ENCODE data around the gene SYT11.
"Not testable (repeated sequence)": the region's sequence is repeated elsewhere in the genome, so short reads cannot be mapped to it uniquely, and the experiment has no call there.

The SYT11 gene

DNA sequence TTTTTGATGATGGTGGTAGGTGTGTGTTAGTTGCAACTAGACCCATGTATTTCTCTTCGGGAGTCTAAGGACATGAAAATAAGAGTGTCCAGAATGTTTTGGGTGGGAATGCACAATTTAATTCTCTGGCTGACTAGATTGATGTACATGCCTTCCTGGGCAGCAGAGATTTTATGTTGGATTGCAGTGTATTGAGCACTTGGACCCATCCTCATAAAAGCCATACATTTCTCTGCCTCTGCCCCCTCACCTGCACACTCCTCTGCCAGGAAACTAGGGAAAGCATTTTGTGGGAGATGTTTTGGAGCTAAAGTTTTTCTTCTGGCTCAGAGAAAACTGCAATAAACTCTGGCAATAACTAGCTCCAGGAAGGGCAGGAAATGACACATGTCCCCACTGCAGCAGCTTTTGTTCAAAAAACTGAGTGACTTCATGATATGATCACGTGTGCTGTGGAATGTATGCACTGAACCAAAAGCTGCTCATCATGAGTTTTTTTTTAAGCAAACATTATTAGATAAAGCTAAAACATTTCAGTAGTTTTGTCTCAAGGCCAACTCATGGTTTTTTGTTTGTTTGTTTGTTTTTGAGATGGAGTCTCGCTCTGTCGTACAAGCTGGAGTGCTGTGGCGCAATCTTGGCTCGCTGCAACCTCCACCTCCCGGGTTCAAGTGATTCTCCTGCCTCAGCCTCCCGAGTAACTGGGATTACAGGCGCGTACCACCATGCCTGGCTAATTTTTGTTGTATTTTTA is 34.2 kb downstream of the SYT11 start (continued):
- no peak for TF ChIP-seq ZNF645 (tag by site-specific recombination; IDR thresholded peaks at IDR 0.05)
- TF ChIP-seq ZNF354C (tag by site-specific recombination; IDR thresholded peaks at IDR 0.05; ENCODE audit: borderline replicate concordance, low read depth): no peak
- TF ChIP-seq SCRT2 (tag by site-specific recombination; IDR thresholded peaks at IDR 0.05): no peak
- TF ChIP-seq PRDM1 (tag by site-specific recombination; IDR thresholded peaks at IDR 0.05): peak; percentile 52; the same call in 1 of the 2 replicates
- TF ChIP-seq ZNF660 (tag by site-specific recombination; IDR thresholded peaks at IDR 0.05): peak; percentile 72; the same call in 1 of the 2 replicates
- no peak for TF ChIP-seq GLIS2 (tag by site-specific recombination; IDR thresholded peaks at IDR 0.05)

- H3K4me3 ChIP-seq (ENCODE audit: low read depth, low read length); H3K4me1 ChIP-seq (ENCODE audit: control insufficient read depth, insufficient read depth, low read length); H3K27ac ChIP-seq (ENCODE audit: extremely low read depth, low read depth, low read length); H3K9me3 ChIP-seq (ENCODE audit: control insufficient read depth, insufficient read depth, low read depth, low read length): not testable (repeated sequence)
- H3K36me3 ChIP-seq (ENCODE audit: control insufficient read depth in 2 of 2, insufficient read depth in 1 of 2, low read length in 2 of 2): peaks cover 17 to 43% of the 10 kb centered on the region in 2 experiments
- peak; percentile 62; the same call in 1 of the 2 replicates for TF ChIP-seq ZNF121 (tag by site-specific recombination; IDR thresholded peaks at IDR 0.05)
- ChIA-PET CTCF (interaction anchor here (0.5 to 1.0 kb wide), 4 partner anchors 13 to 171 kb away, joined by 3 to 5 read pairs (median 3); no protein-coding TSS in a partner anchor), POLR2A (interaction anchor here (0.7 kb wide), 1 partner anchor 25 kb away, joined by 3 read pairs; no protein-coding TSS in a partner anchor)
These were observed 36.2 kb downstream of the SYT11 start for GRCh38 chr1:155895617-155896016.

DNA sequence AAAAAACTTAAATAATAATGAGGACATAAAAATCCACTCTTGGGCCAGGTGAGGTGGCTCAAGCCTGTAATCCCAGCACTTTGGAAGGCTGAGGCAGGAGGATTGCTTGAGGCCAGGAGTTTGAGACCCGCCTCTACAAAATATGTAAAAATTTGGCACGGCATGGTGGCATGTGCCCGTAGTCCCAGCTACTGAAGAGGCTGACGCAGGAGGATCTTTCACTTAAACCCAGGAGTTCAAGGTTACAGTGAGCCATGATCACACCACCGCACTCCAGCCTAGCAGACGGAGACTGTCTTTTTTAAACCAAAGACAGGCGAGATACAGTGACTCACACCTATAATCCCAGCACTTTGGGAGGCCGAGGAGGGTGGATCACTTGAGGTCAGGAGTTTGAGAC is 37.1 kb downstream of the SYT11 start:
- H3K27ac ChIP-seq (ENCODE audit: extremely low read depth, low read depth, low read length); CTCF ChIA-PET; H3K4me1 ChIP-seq (ENCODE audit: control insufficient read depth, insufficient read depth, low read length); POLR2A ChIA-PET; H3K9me3 ChIP-seq (ENCODE audit: control insufficient read depth, insufficient read depth, low read depth, low read length); H3K4me3 ChIP-seq (ENCODE audit: low read depth, low read length): not testable (repeated sequence)
- peaks cover 26 to 52% of the 10 kb centered on the region in 2 experiments for H3K36me3 ChIP-seq (ENCODE audit: control insufficient read depth in 2 of 2, insufficient read depth in 1 of 2, low read length in 2 of 2)

DNA sequence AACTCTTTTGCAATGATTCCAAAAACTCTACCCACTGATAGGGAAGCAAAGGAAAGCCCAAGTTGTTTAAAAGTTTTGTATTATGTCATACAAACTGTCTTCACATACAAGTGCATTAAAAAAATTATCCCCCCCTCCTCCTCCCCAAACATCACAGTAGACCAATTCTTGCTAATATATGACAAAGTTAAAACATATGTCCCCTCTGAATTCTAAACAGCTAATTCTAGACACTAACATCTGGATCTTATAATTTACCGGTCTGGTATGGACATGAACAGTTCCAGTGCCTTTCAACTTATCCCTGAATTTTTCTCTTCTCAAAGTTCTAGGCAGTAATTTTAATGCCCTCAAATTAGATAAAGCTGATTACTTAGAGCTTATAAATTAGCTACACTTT is 38.4 kb downstream of the SYT11 start:
- POLR2A ChIA-PET: interaction anchor here (0.6 kb wide), 1 partner anchor 11 kb away, joined by 3 read pairs; no protein-coding TSS in a partner anchor
- no peak overlapping the region for H3K27ac ChIP-seq (ENCODE audit: extremely low read depth, low read depth, low read length)
- CTCF ChIA-PET: interaction anchor here (0.6 to 0.7 kb wide), 3 partner anchors 13 to 385 kb away, joined by 3 read pairs; no protein-coding TSS in a partner anchor
- H3K4me1 ChIP-seq (ENCODE audit: control insufficient read depth, insufficient read depth, low read length): no peaks in the 10 kb centered on the region
- H3K9me3 ChIP-seq (ENCODE audit: control insufficient read depth, insufficient read depth, low read depth, low read length): no peaks in the 10 kb centered on the region
- TF ChIP-seq ZNF169 (tag by site-specific recombination; IDR thresholded peaks at IDR 0.05) (no peak), ZNF600 (tag by site-specific recombination; IDR thresholded peaks at IDR 0.05) (0 out of 2 replicates have a peak, but pooled peaks have one; percentile 40), ZNF121 (tag by site-specific recombination; IDR thresholded peaks at IDR 0.05) (no peak), ZNF311 (tag by site-specific recombination; IDR thresholded peaks at IDR 0.05; ENCODE audit: borderline replicate concordance) (no peak)
- H3K4me3 ChIP-seq (ENCODE audit: low read depth, low read length): no peak overlapping the region
- peaks cover 31 to 57% of the 10 kb centered on the region in 2 experiments for H3K36me3 ChIP-seq (ENCODE audit: control insufficient read depth in 2 of 2, insufficient read depth in 1 of 2, low read length in 2 of 2)

GRCh38 chr1:155898888-155899287 is 39.5 kb downstream of the SYT11 start:
- ChIA-PET POLR2A (interaction anchor here (0.8 to 1.0 kb wide), 2 partner anchors 35 to 78 kb away, joined by 3 to 4 read pairs; partner anchors contain the start of gene KHDC4), CTCF (interaction anchor here (0.5 to 0.6 kb wide), 2 partner anchors 240 to 375 kb away, joined by 3 read pairs; no protein-coding TSS in a partner anchor)
- no peaks in the 10 kb centered on the region for H3K4me1 ChIP-seq (ENCODE audit: control insufficient read depth, insufficient read depth, low read length)
- no peak overlapping the region for H3K4me3 ChIP-seq (ENCODE audit: low read depth, low read length)
- H3K9me3 ChIP-seq (ENCODE audit: control insufficient read depth, insufficient read depth, low read depth, low read length): no peaks in the 10 kb centered on the region
- H3K27ac ChIP-seq (ENCODE audit: extremely low read depth, low read depth, low read length): no peak overlapping the region
- peaks cover 40 to 64% of the 10 kb centered on the region in 2 experiments for H3K36me3 ChIP-seq (ENCODE audit: control insufficient read depth in 2 of 2, insufficient read depth in 1 of 2, low read length in 2 of 2)
- TF ChIP-seq ZNF707 (tag by site-specific recombination; IDR thresholded peaks at IDR 0.05): no peak

Measured in HEK293 (cell line).